ENCODE results near the gene CD300E. TPM values are rescaled to one million over a fixed set of nuclear protein-coding genes. Genes with fewer than 3 reads are reported as not detected.

Gene CD300E
- total RNA-seq, 6 donors from 2014 or later, result 3.6 to 15.6 (median 6.7) TPM

DNA sequence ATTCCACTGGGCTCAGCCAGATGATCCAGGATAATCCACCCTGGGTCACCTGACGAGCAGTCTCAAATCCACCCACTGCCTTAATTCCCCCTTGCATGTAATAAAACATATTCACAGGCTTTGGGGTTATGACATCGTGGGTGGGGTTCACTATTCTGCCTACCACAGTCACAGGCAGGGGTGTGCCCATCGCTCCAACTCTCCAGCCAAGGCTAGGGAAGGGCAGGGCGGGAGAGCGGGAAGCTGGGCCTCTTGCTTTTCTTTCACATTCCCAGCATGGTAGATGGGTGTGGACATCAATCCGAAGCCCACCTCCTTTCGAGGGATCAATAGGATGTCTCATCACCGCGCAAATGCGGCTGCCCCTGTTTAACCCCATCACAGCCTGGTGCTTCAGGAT lies 18.8 kb downstream of the CD300E start:
- no peak for ATAC-seq (ENCODE audit: low FRiP score in 2 of 2)
- Histone ChIP-seq H3K4me3 (no peak overlapping the region), H3K9me3 (no peaks in the 10 kb centered on the region), H3K4me1 (peaks cover 0 to 3% (median 0%) of the 10 kb centered on the region in 4 donors), H3K27me3 (no peaks in the 10 kb centered on the region), H3K27ac (no peak overlapping the region), H3K36me3 (no peaks in the 10 kb centered on the region)
- no peak for DNase-seq
- WGBS, 2 donors, result 62 to 88% methylated on average over 6 to 10 of the region's 10 CpGs
- TF ChIP-seq POLR2AphosphoS5 (IDR thresholded peaks at IDR 0.05), result no peak
- TF ChIP-seq EP300 (IDR thresholded peaks at IDR 0.05), result no peak
- TF ChIP-seq POLR2A (IDR thresholded peaks at IDR 0.05), result no peak
- no peak for TF ChIP-seq CTCF (IDR thresholded peaks at IDR 0.05)

DNA sequence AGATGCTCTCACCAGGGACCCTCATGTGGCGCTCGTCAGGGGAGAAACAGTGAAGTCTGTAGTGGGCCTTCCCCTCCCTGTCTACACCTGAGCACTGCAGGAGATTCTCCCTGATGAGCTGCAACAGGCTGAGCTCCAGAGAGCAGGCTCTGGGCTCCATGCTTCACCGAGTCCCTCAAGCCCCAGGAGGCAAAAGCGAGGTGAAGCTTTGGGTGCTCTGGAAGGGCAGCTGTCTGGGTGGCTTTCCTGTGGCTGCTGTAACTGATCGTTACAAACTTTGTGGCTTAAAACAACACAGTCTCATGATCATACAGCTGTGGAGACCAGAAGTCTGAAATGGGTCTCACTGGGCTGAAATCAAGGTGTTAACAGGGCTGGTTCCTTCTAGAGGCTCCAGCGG lies 19.3 kb downstream of the CD300E start:
- ATAC-seq (ENCODE audit: low FRiP score in 2 of 2) (no peak), DNase-seq (no peak)
- Histone ChIP-seq H3K27me3 (no peaks in the 10 kb centered on the region), H3K27ac (no peak overlapping the region), H3K4me1 (peaks cover 0 to 3% (median under 1%) of the 10 kb centered on the region in 4 donors), H3K9me3 (no peaks in the 10 kb centered on the region), H3K4me3 (no peak overlapping the region), H3K36me3 (no peaks in the 10 kb centered on the region)
- WGBS, 2 donors, result 75 to 98% methylated on average over 5 to 6 of the region's 6 CpGs
- TF ChIP-seq EP300 (IDR thresholded peaks at IDR 0.05), result no peak
- no peak for TF ChIP-seq POLR2AphosphoS5 (IDR thresholded peaks at IDR 0.05)

DNA sequence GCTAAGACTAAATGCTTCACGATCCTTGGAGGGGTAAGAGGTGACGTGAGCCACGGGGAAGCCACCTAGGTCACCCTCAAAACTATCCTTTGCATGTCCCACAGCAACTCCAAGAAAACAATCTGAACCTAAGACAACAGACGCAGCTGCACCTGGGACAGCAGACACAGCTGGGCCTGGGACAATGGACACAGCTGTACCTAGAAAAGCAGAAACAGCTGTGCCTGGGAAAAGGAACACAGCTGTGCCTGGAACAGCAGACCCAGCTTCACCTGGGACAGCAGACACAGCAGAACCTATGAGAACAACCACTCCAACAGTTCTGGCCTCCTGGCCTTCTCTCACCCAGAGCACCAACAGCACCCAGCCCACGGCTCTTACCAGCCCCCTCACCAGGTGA lies 19.8 kb downstream of the CD300E start:
- Histone ChIP-seq H3K9me3 (no peaks in the 10 kb centered on the region), H3K27ac (no peak overlapping the region), H3K4me3 (no peak overlapping the region), H3K4me1 (peaks cover 0 to 6% (median 2%) of the 10 kb centered on the region in 4 donors), H3K27me3 (no peaks in the 10 kb centered on the region), H3K36me3 (no peaks in the 10 kb centered on the region)
- DNase-seq (no peak), ATAC-seq (ENCODE audit: low FRiP score in 2 of 2) (no peak)
- TF ChIP-seq POLR2AphosphoS5 (IDR thresholded peaks at IDR 0.05), result no peak
- TF ChIP-seq EP300 (IDR thresholded peaks at IDR 0.05), result no peak
- TF ChIP-seq CTCF (IDR thresholded peaks at IDR 0.05), result no peak
- no peak for TF ChIP-seq POLR2A (IDR thresholded peaks at IDR 0.05)
- 72 to 80% methylated on average over 5 of the region's 5 CpGs for WGBS, 2 donors

GRCh38 chr17:74603037-74603635 lies 20.4 kb downstream of the CD300E start:
- H3K4me3 ChIP-seq, result no peak overlapping the region
- WGBS, 2 donors, result 52 to 65% methylated on average over 4 to 6 of the region's 6 CpGs
- no peak for TF ChIP-seq CTCF (IDR thresholded peaks at IDR 0.05)
- TF ChIP-seq POLR2AphosphoS5 (IDR thresholded peaks at IDR 0.05), result no peak
- TF ChIP-seq EP300 (IDR thresholded peaks at IDR 0.05), result no peak
- TF ChIP-seq POLR2A (IDR thresholded peaks at IDR 0.05), result no peak
- ATAC-seq (ENCODE audit: low FRiP score in 2 of 2) (no peak), DNase-seq (peak in 1 of 2 donors; percentile 28)
- H3K36me3 ChIP-seq, result no peaks in the 10 kb centered on the region
- peaks cover 0 to 6% (median 2%) of the 10 kb centered on the region in 4 donors for H3K4me1 ChIP-seq
- no peaks in the 10 kb centered on the region for H3K27me3 ChIP-seq
- no peak overlapping the region for H3K27ac ChIP-seq
- H3K9me3 ChIP-seq, result no peaks in the 10 kb centered on the region

- Histone ChIP-seq H3K36me3 (no peaks in the 10 kb centered on the region), H3K27me3 (no peaks in the 10 kb centered on the region), H3K4me1 (peaks cover 0 to 6% (median 2%) of the 10 kb centered on the region in 4 donors), H3K4me3 (no peak overlapping the region), H3K27ac (no peak overlapping the region), H3K9me3 (no peaks in the 10 kb centered on the region)
- TF ChIP-seq POLR2AphosphoS5 (IDR thresholded peaks at IDR 0.05) (no peak), CTCF (IDR thresholded peaks at IDR 0.05) (peak in 5 of 6 experiments; percentile 26 to 46 (median 38))
- ATAC-seq (ENCODE audit: low FRiP score in 2 of 2), result peak in 1 of 2 donors; percentile 61
- WGBS, 2 donors, result 48 to 58% methylated on average over 12 of the region's 12 CpGs
- DNase-seq, result no peak
These were observed 21.5 kb downstream of the CD300E start for GRCh38 chr17:74601944-74602572.

Data from upper lobe of left lung (tissue), 6 donors.